SK-MEL-5 (cell line): Measurements from ENCODE around the gene GARIN5A. TPM values are rescaled to one million over a fixed set of nuclear protein-coding genes. Genes with fewer than 3 reads are reported as not detected.

Source experiments
- DNase-seq: peaks from one replicate; pipeline ENCODE4 v3.0.0-alpha.2; 2016; ENCODE audit warnings: low read depth, low spot score
- in situ Hi-C: cut with HindIII; loops from 2 replicates; pipeline ENCODE4 v1.10.0; 2016; ENCODE audit warnings: low sequenced_read_pairs, high pct_unique_total_duplicates, low pct_unique_long_range_greater_than_20kb
- total RNA-seq: library from RNA; depleted of rRNA; stranded (reverse); fragments of >200 nt; shearing (Covaris generic); gene quantifications from 2 replicates; pipeline ENCODE4 v1.2.3, GENCODE V29; 2014; rRNA removed

Gene GARIN5A
- total RNA-seq, 1 experiment from 2014 or later, result 0.29 TPM

- in situ Hi-C loops, result no loop called here
These were observed 59.3 kb downstream of the GARIN5A start for GRCh38 chr19:50417111-50418081.

More at GRCh38 chr19:50417111-50418081, 59.3 kb downstream of the GARIN5A start:
- no peak for DNase-seq

Other genes with a start within 250 kb of the GARIN5A start
- gene KCNC3, start 147.5 kb downstream of the GARIN5A start, total RNA-seq, result 0.55 and 0.59 TPM in 2 replicates
- 0.13 and 0.48 TPM in 2 replicates for gene NAPSA, start 111.2 kb downstream of the GARIN5A start, total RNA-seq
- gene NR1H2, start 100.4 kb downstream of the GARIN5A start, total RNA-seq, result 82.1 and 82.4 TPM in 2 replicates
- gene POLD1, start 92.5 kb downstream of the GARIN5A start, total RNA-seq, result 30.7 and 32.7 TPM in 2 replicates
- gene SPIB, start 57.9 kb downstream of the GARIN5A start, total RNA-seq, result not detected in 2 replicates
- gene MYBPC2, start 44.0 kb downstream of the GARIN5A start, total RNA-seq, result not detected in 2 replicates
- gene EMC10, start 341 bp downstream of the GARIN5A start, total RNA-seq, result 127 and 148 TPM in 2 replicates
- gene JOSD2, start 34.3 kb upstream of the GARIN5A start, total RNA-seq, result 26.4 and 29.0 TPM in 2 replicates
- gene ASPDH, start 37.1 kb upstream of the GARIN5A start, total RNA-seq, result not detected in 2 replicates
- gene LRRC4B, start 91.6 kb upstream of the GARIN5A start, total RNA-seq, result 6.3 and 6.9 TPM in 2 replicates
- gene SYT3, start 163.0 kb upstream of the GARIN5A start, total RNA-seq, result 0.55 and 1.6 TPM in 2 replicates
- 2.7 and 4.3 TPM in 2 replicates for gene C19orf81, start 172.6 kb upstream of the GARIN5A start, total RNA-seq
- gene SHANK1, start 243.0 kb upstream of the GARIN5A start, total RNA-seq, result 0.27 and 0.48 TPM in 2 replicates
- gene CLEC11A, start 246.5 kb upstream of the GARIN5A start, total RNA-seq, result 1.0 and 1.2 TPM in 2 replicates